GM12878 (cell line): Measurements from ENCODE around the gene VGLL3. TPM values are rescaled to one million over a fixed set of nuclear protein-coding genes. Genes with fewer than 3 reads are reported as not detected.

ENCODE experiments used
- ATAC-seq: fragments of 200-7000 bp; cut with Tn5 transposase; 3 replicates; pipeline ENCODE4 v1.9.1; 2020; ENCODE audit warnings: mild to moderate bottlenecking, moderate library complexity
- BruUV-seq: library from RNA; stranded (reverse); fragments of 400-500 nt; replicated peaks from 2 replicates; lab custom pipeline; 2021; lab: Mats Ljungman, UMichigan
- CTCF ChIA-PET: fragments of 300-600 bp; sonication (Branson Sonifier 250); formaldehyde crosslinking; extraction: SDS; loops from one replicate; lab custom pipeline; 2021; ENCODE audit warnings: inconsistent platforms; lab: Yijun Ruan, JAX
- POLR2A ChIA-PET: fragments of 350-600 bp; formaldehyde crosslinking; extraction: SDS; loops from one replicate; lab custom pipeline; 2021; ENCODE audit warnings: inconsistent platforms; lab: Charles Lee
- RAD21 ChIA-PET: fragments of 300-600 bp; sonication (Branson Sonifier 250); formaldehyde crosslinking; loops from one replicate; lab custom pipeline; 2023; ENCODE audit warnings: antibody characterized with exemption; ENCODE audit not compliant: unreplicated experiment; lab: Charles Lee
- SMC1A ChIA-PET: fragments of 300-600 bp; sonication (Branson Sonifier 250); formaldehyde crosslinking; loops from one replicate; lab custom pipeline; 2023; ENCODE audit not compliant: unreplicated experiment, uncharacterized antibody; lab: Charles Lee
- DNase-seq: peaks from one replicate; pipeline ENCODE4 v3.0.0-alpha.2; 2011; ENCODE audit warnings: low read depth, low spot score
- FAIRE-seq: peaks from 3 replicates; lab custom pipeline; 2011; peaks lifted over from hg19 to GRCh38; lab: Jason Lieb, UNC
- H2AFZ ChIP-seq: 2 replicates; pipeline ENCODE4 v1.6.0; 2011; ENCODE audit warnings: low read depth, low read length, control low read depth; ENCODE audit not compliant: control insufficient read depth
- H3K27ac ChIP-seq: 2 replicates; pipeline ENCODE4 v1.5.1; 2011; ENCODE audit warnings: control low read depth; ENCODE audit not compliant: control insufficient read depth, insufficient read depth
- H3K27me3 ChIP-seq, 2 experiments: replicated peaks in 1 of 2; 2 replicates each; pipeline versions ENCODE4 v1.6.0 to v1.6.1; 2011; ENCODE audit warnings: low read length in 1 of 2; ENCODE audit not compliant: control insufficient read depth in 2 of 2, insufficient read depth in 2 of 2
- H3K36me3 ChIP-seq, 2 experiments: 2 replicates each; pipeline ENCODE4 v1.5.1; 2011; ENCODE audit warnings: low read length in 1 of 2; ENCODE audit not compliant: control insufficient read depth in 2 of 2, insufficient read depth in 2 of 2
- H3K4me1 ChIP-seq: 2 replicates; pipeline ENCODE4 v1.6.1; 2011; ENCODE audit warnings: mild to moderate bottlenecking, low read length, moderate library complexity, mixed read lengths; ENCODE audit not compliant: control insufficient read depth, insufficient read depth
- H3K4me2 ChIP-seq: 2 replicates; pipeline ENCODE4 v1.6.0; 2011; ENCODE audit warnings: control low read depth; ENCODE audit not compliant: control insufficient read depth, insufficient read depth
- H3K4me3 ChIP-seq: fragments of 200-600 bp; sonication (generic); 2 replicates; pipeline ENCODE4 v1.5.1; 2016
- H3K79me2 ChIP-seq: 2 replicates; pipeline ENCODE4 v1.6.0; 2011; ENCODE audit warnings: low read length; ENCODE audit not compliant: control insufficient read depth, insufficient read depth
- H3K9ac ChIP-seq: 2 replicates; pipeline ENCODE4 v1.8.0; 2011; ENCODE audit warnings: low read length, control low read depth, mixed read lengths; ENCODE audit not compliant: control insufficient read depth, insufficient read depth
- H3K9me3 ChIP-seq: replicated peaks from 3 replicates; pipeline ENCODE4 v1.5.1; 2011; ENCODE audit warnings: mild to moderate bottlenecking, low read length; ENCODE audit not compliant: control insufficient read depth, insufficient read depth
- H4K20me1 ChIP-seq: 2 replicates; pipeline ENCODE4 v1.6.0; 2011; ENCODE audit not compliant: control insufficient read depth, insufficient read depth
- BMI1 ChIP-seq: fragments of 450-650 bp; IDR thresholded peaks from 2 replicates; pipeline ENCODE4 v1.6.1; 2016; ENCODE audit warnings: mild to moderate bottlenecking, moderate library complexity, borderline replicate concordance
- CBX3 ChIP-seq: fragments of 200-600 bp; sonication (generic); IDR thresholded peaks from 2 replicates; pipeline ENCODE4 v1.6.1; 2016; ENCODE audit warnings: low read depth, borderline replicate concordance
- CHD4 ChIP-seq: fragments of 200-600 bp; sonication (generic); IDR thresholded peaks from 2 replicates; pipeline ENCODE4 v1.6.1; 2016; ENCODE audit warnings: mild to moderate bottlenecking
- EED ChIP-seq: sonication (generic); IDR thresholded peaks from 2 replicates; pipeline ENCODE4 v1.6.1; 2016; ENCODE audit warnings: antibody characterized with exemption, low read depth
- MTA2 ChIP-seq: fragments of 450-650 bp; IDR thresholded peaks from 2 replicates; pipeline ENCODE4 v1.6.1; 2016; ENCODE audit warnings: low read depth, mild to moderate bottlenecking, moderate library complexity
- PML ChIP-seq: IDR thresholded peaks from 2 replicates; pipeline ENCODE4 v1.6.1; 2012; ENCODE audit warnings: low read length, inconsistent platforms
- POLR2AphosphoS2 ChIP-seq: IDR thresholded peaks from 2 replicates; pipeline ENCODE4 v1.6.1; 2011; ENCODE audit warnings: low read depth, mild to moderate bottlenecking, low read length, improper control_type of control experiment, moderate library complexity
- SIN3A ChIP-seq: IDR thresholded peaks from 2 replicates; pipeline ENCODE4 v1.6.1; 2012; ENCODE audit warnings: low read depth, low read length, improper control_type of control experiment
- SIX5 ChIP-seq: IDR thresholded peaks from 2 replicates; pipeline ENCODE4 v1.6.1; 2011; ENCODE audit warnings: mild to moderate bottlenecking, low read depth, low read length, moderate library complexity; ENCODE audit not compliant: severe bottlenecking
- SMARCA5 ChIP-seq: fragments of 450-650 bp; IDR thresholded peaks from 2 replicates; pipeline ENCODE4 v1.6.1; 2017; ENCODE audit warnings: mild to moderate bottlenecking
- STAT1 ChIP-seq: fragments of 450-650 bp; conservative IDR thresholded peaks from 2 replicates; pipeline ENCODE4 v1.6.1; 2014; ENCODE audit warnings: antibody characterized with exemption, mild to moderate bottlenecking
- TBL1XR1 ChIP-seq: IDR thresholded peaks from 2 replicates; pipeline ENCODE4 v1.6.1; 2012; ENCODE audit warnings: low read depth, low read length, improper control_type of control experiment
- USF1 ChIP-seq: IDR thresholded peaks from 2 replicates; pipeline ENCODE4 v1.6.1; 2011; ENCODE audit warnings: borderline replicate concordance, low read depth, mild to moderate bottlenecking, moderate library complexity, mixed read lengths, low read length; ENCODE audit not compliant: insufficient read depth; ENCODE audit errors: extremely low read length
- ZBTB33 ChIP-seq: fragments of 450-650 bp; IDR thresholded peaks from 2 replicates; pipeline ENCODE4 v1.6.1; 2017; ENCODE audit warnings: mild to moderate bottlenecking
- WGBS: methylation state at CpG from one replicate; pipeline ENCODE4 v1.1.6; 2016; ENCODE audit warnings: low lambda C conversion rate; ENCODE audit not compliant: insufficient replicate concordance, insufficient coverage; ENCODE audit errors: missing lambda C conversion rate; 5-methylcytosine and 5-hydroxymethylcytosine counted together
- in situ Hi-C: fragments of 300-500 bp; cut with MboI; formaldehyde crosslinking; loops from 9 replicates; pipeline ENCODE4 v1.14.3; 2018; ENCODE audit warnings: mixed read lengths
- intact Hi-C: fragments of 100-400 bp; cut with micrococcal nuclease; formaldehyde crosslinking; loops from one replicate; pipeline ENCODE4 v1.14.2; 2022; ENCODE audit not compliant: unreplicated experiment
- polyA plus RNA-seq, 11 experiments: library from polyadenylated mRNA; depleted of rRNA in 4 of 11; unstranded in 6 of 11; stranded (reverse) in 5 of 11; fragments of >200 nt; fragmentation: Nextera tagmentation in 4 of 11; fragmentation: Illumina TruSeq in 1 of 11; extraction: Ambion mirVana in 4 of 11; extraction: Trizol in 1 of 11; gene quantifications; 1 replicate in 1 of 11; 2 replicates in 10 of 11; pipeline versions ENCODE4 v1.2.1 to v1.2.3, GENCODE V29; 2011 to 2016; ENCODE audit warnings: inconsistent platforms in 2 of 11, missing spikeins in 2 of 11, low read depth in 1 of 11
- total RNA-seq, 4 experiments: library from RNA; depleted of rRNA in 3 of 4; stranded (reverse); fragments of >200 nt in 3 of 4; fragmentation: Illumina TruSeq in 1 of 4; extraction: Trizol in 1 of 4; gene quantifications; 2 replicates each; pipeline versions ENCODE4 v1.2.1 to v1.2.3, GENCODE V29; 2013 to 2021
- TF ChIP-seq, protein P1 (sequence below): fragments of 450-650 bp; IDR thresholded peaks from 2 replicates; pipeline ENCODE4 v1.6.1; 2016; ENCODE audit warnings: mild to moderate bottlenecking

VGLL3 gene
- total and polyA plus RNA-seq, 10 of the 15 experiments (the other 5 are each of a cell fraction or from before 2014, with no cell fraction given), result 0.05 TPM; not detected in 9

GRCh38 chr3:86978111-86978551 lies 12.8 kb downstream of the VGLL3 start:
- Histone ChIP-seq H3K79me2 (no peaks in the 10 kb centered on the region), H2AFZ (no peak overlapping the region), H3K9me3 (no peaks in the 10 kb centered on the region), H3K4me1 (no peaks in the 10 kb centered on the region), H3K27me3 (no peaks in the 10 kb centered on the region), H3K36me3 (no peaks in the 10 kb centered on the region), H3K4me3 (no peak overlapping the region), H3K4me2 (no peak overlapping the region), H4K20me1 (no peaks in the 10 kb centered on the region), H3K27ac (no peak overlapping the region), H3K9ac (no peak overlapping the region)
- DNase-seq (no peak), FAIRE-seq (no peak), ATAC-seq (no peak)
- WGBS, result 27% methylated on average over 6 of the region's 6 CpGs
- ChIA-PET POLR2A (no interaction called here), RAD21 (no interaction called here), SMC1A (interaction anchor here (1.1 kb wide), 1 partner anchor 10 kb away, joined by 3 read pairs; no protein-coding TSS in a partner anchor), CTCF (no interaction called here)
- intact Hi-C loops, result loop anchor here (10.0 kb wide), 1 partner anchor 203 kb away; no protein-coding TSS in a partner anchor
- TF ChIP-seq, protein P1, sequence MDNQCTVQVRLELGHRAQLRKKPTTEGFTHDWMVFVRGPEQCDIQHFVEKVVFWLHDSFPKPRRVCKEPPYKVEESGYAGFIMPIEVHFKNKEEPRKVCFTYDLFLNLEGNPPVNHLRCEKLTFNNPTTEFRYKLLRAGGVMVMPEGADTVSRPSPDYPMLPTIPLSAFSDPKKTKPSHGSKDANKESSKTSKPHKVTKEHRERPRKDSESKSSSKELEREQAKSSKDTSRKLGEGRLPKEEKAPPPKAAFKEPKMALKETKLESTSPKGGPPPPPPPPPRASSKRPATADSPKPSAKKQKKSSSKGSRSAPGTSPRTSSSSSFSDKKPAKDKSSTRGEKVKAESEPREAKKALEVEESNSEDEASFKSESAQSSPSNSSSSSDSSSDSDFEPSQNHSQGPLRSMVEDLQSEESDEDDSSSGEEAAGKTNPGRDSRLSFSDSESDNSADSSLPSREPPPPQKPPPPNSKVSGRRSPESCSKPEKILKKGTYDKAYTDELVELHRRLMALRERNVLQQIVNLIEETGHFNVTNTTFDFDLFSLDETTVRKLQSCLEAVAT, result no peak
- TF ChIP-seq EED (no peak), PML (no peak)
- in situ Hi-C loops, result no loop called here
- BruUV-seq, result no TSS peak

DNA sequence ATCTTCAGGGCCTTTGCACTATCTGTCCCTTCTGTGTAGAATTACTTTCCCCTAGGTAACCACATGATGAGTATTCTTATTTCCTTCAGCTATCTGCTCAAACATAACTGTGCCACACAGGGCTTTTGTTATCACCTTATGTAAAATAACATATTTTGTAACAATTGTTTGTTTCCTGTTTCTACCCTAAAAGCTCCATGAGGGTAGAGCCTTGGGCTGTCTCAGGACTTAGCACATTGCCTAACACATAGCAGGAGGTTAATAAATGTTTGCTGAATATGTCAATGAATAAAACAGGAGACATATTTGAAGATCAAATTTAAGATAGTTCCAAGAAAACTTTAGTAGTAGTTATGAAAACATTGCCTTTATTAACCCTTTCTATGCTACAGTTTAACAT lies 14.7 kb downstream of the VGLL3 start:
- no peaks in the 10 kb centered on the region for H4K20me1 ChIP-seq
- no peak overlapping the region for H2AFZ ChIP-seq
- CTCF ChIA-PET, result no interaction called here
- H3K27ac ChIP-seq, result no peak overlapping the region
- in situ Hi-C loops (no loop called here), intact Hi-C loops (loop anchor here (10.0 kb wide), 1 partner anchor 201 kb away; no protein-coding TSS in a partner anchor)
- H3K36me3 ChIP-seq, result no peaks in the 10 kb centered on the region
- no peak overlapping the region for H3K9ac ChIP-seq
- H3K4me3 ChIP-seq, result no peak overlapping the region
- no peaks in the 10 kb centered on the region for H3K79me2 ChIP-seq
- SMC1A ChIA-PET, result no interaction called here
- POLR2A ChIA-PET, result interaction anchor here (0.6 kb wide), 1 partner anchor 123 kb away, joined by 5 read pairs; no protein-coding TSS in a partner anchor
- RAD21 ChIA-PET, result no interaction called here
- no TSS peak for BruUV-seq
- ATAC-seq, result no peak
- no peak overlapping the region for H3K4me2 ChIP-seq
- H3K9me3 ChIP-seq, result no peaks in the 10 kb centered on the region
- H3K27me3 ChIP-seq, result no peaks in the 10 kb centered on the region
- DNase-seq, result no peak
- H3K4me1 ChIP-seq, result no peaks in the 10 kb centered on the region
- FAIRE-seq, result no peak
- TF ChIP-seq MTA2, result no peak
- TF ChIP-seq POLR2AphosphoS2, result no peak
- no peak for TF ChIP-seq CHD4
- TF ChIP-seq SIX5, result no peak
- no peak for TF ChIP-seq CBX3
- no peak for TF ChIP-seq BMI1
- TF ChIP-seq ZBTB33, result no peak
- no peak for TF ChIP-seq STAT1
- TF ChIP-seq SIN3A, result no peak
- no peak for TF ChIP-seq TBL1XR1
- TF ChIP-seq SMARCA5, result no peak
- no peak for TF ChIP-seq USF1
